Loucy (cell line): Measurements from ENCODE around the gene GNAL.

Experiments used
- EZH2phosphoT487 ChIP-seq: fragments of 200-600 bp; IDR thresholded peaks from 2 replicates; pipeline ENCODE4 v1.6.1; 2018; ENCODE audit warnings: antibody characterized with exemption, mild to moderate bottlenecking, moderate library complexity, borderline replicate concordance
- TF ChIP-seq, protein P1 (sequence below): fragments of 200-600 bp; sonication (generic); conservative IDR thresholded peaks from 2 replicates; pipeline ENCODE4 v1.5.1; 2014; ENCODE audit warnings: mild to moderate bottlenecking, antibody characterized with exemption, low read length

DNA sequence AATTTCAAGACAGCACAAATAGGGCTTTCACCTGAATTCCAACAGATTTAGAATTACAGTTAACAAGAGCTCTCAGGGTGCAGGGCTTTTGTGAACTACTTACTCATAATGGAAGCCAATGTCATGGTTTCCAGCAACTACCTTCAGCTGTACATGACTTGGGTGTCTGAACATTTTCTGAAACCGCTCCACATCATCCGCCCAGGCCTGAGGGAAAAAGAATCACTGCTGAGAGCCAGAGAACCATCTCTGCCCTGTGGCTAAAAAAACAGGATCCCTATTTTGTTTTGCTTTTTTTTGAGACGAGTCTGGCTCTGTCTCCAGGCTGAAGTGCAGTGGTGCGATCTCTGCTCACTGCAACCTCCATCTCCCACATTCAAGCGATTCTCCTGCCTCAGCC lies 200.2 kb downstream of the GNAL start:
- TF ChIP-seq, protein P1, sequence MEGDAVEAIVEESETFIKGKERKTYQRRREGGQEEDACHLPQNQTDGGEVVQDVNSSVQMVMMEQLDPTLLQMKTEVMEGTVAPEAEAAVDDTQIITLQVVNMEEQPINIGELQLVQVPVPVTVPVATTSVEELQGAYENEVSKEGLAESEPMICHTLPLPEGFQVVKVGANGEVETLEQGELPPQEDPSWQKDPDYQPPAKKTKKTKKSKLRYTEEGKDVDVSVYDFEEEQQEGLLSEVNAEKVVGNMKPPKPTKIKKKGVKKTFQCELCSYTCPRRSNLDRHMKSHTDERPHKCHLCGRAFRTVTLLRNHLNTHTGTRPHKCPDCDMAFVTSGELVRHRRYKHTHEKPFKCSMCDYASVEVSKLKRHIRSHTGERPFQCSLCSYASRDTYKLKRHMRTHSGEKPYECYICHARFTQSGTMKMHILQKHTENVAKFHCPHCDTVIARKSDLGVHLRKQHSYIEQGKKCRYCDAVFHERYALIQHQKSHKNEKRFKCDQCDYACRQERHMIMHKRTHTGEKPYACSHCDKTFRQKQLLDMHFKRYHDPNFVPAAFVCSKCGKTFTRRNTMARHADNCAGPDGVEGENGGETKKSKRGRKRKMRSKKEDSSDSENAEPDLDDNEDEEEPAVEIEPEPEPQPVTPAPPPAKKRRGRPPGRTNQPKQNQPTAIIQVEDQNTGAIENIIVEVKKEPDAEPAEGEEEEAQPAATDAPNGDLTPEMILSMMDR: no peak
- no peak for TF ChIP-seq EZH2phosphoT487
